PC-3 (cell line): Measurements from ENCODE around the gene LY86.
"Not testable (repeated sequence)": the region's sequence is repeated elsewhere in the genome, so short reads cannot be mapped to it uniquely, and the experiment has no call there.

ENCODE experiments used
- CTCF ChIP-seq: fragments of 300-600 bp; sonication (generic); conservative IDR thresholded peaks from 2 replicates; pipeline ENCODE4 v1.5.1; 2017; ENCODE audit warnings: antibody characterized with exemption, low read depth, mild to moderate bottlenecking, low read length
- EZH2 ChIP-seq: fragments of 300-600 bp; sonication (generic); IDR thresholded peaks from one replicate; pipeline ENCODE4 v1.6.1; 2017; ENCODE audit warnings: antibody characterized with exemption, mild to moderate bottlenecking, low read length; ENCODE audit not compliant: unreplicated experiment

- not testable (repeated sequence) for TF ChIP-seq EZH2, CTCF
These were observed 24.7 kb downstream of the LY86 start for GRCh38 chr6:6613103-6613718.
